Activated naive CD4-positive, alpha-beta T cell treated with anti-CD3 and anti-CD28 coated beads, Interleukin-2, amount 50 U/mL, for 16 hours (primary cell): ENCODE data around the gene LMBR1.
"Not testable (repeated sequence)": the region's sequence is repeated elsewhere in the genome, so short reads cannot be mapped to it uniquely, and the experiment has no call there.

ENCODE experiments used
- DNase-seq: peaks from one replicate; pipeline ENCODE4 v3.0.0-alpha.2; 2020

LMBR1 gene

GRCh38 chr7:156752367-156753228, 140.4 kb downstream of the LMBR1 start:
- no peak for DNase-seq

GRCh38 chr7:156751319-156751718, 141.7 kb downstream of the LMBR1 start:
- DNase-seq = peak; percentile 24

- DNase-seq = no peak
These were observed 145.3 kb downstream of the LMBR1 start for GRCh38 chr7:156747718-156748117.

- DNase-seq = no peak
These were observed 146.1 kb downstream of the LMBR1 start for GRCh38 chr7:156746891-156747290.

GRCh38 chr7:156739596-156739995, 153.4 kb downstream of the LMBR1 start:
- no peak for DNase-seq

GRCh38 chr7:156735851-156736250, 157.1 kb downstream of the LMBR1 start:
- DNase-seq = no peak

- DNase-seq = no peak
These were observed 159.3 kb downstream of the LMBR1 start for GRCh38 chr7:156733638-156734037.

- DNase-seq = no peak
These were observed 160.8 kb downstream of the LMBR1 start for GRCh38 chr7:156732091-156732625.

- no peak for DNase-seq
These were observed 161.3 kb downstream of the LMBR1 start for GRCh38 chr7:156731651-156732050.

- DNase-seq = no peak
These were observed 167.0 kb downstream of the LMBR1 start for GRCh38 chr7:156725936-156726335.

- DNase-seq = no peak
These were observed 167.9 kb downstream of the LMBR1 start for GRCh38 chr7:156725073-156725472.

GRCh38 chr7:156722043-156722826, 170.7 kb downstream of the LMBR1 start:
- DNase-seq = no peak

GRCh38 chr7:156703773-156704482, 189.1 kb downstream of the LMBR1 start:
- no peak for DNase-seq

- no peak for DNase-seq
These were observed 189.8 kb downstream of the LMBR1 start for GRCh38 chr7:156703209-156703608.

- no peak for DNase-seq
These were observed 190.6 kb downstream of the LMBR1 start for GRCh38 chr7:156702399-156702798.

GRCh38 chr7:156701787-156702186, 191.2 kb downstream of the LMBR1 start:
- not testable (repeated sequence) for DNase-seq

- not testable (repeated sequence) for DNase-seq
These were observed 194.5 kb downstream of the LMBR1 start for GRCh38 chr7:156698512-156698911.

GRCh38 chr7:156697283-156697682, 195.7 kb downstream of the LMBR1 start:
- DNase-seq = not testable (repeated sequence)

- DNase-seq = no peak
These were observed 199.4 kb downstream of the LMBR1 start for GRCh38 chr7:156693627-156694026.

GRCh38 chr7:156692849-156693248, 200.1 kb downstream of the LMBR1 start:
- no peak for DNase-seq

- no peak for DNase-seq
These were observed 201.2 kb downstream of the LMBR1 start for GRCh38 chr7:156691764-156692163.

- no peak for DNase-seq
These were observed 208.3 kb downstream of the LMBR1 start for GRCh38 chr7:156684661-156685060.

- DNase-seq = no peak
These were observed 208.7 kb downstream of the LMBR1 start for GRCh38 chr7:156684251-156684650.
